ENCODE results near the gene DNAH7. TPM values are rescaled to one million over a fixed set of nuclear protein-coding genes. Genes with fewer than 3 reads are reported as not detected.

Gene DNAH7
- total RNA-seq, 1 donor from 2014 or later = 0.06 TPM

- TF ChIP-seq, protein P1, sequence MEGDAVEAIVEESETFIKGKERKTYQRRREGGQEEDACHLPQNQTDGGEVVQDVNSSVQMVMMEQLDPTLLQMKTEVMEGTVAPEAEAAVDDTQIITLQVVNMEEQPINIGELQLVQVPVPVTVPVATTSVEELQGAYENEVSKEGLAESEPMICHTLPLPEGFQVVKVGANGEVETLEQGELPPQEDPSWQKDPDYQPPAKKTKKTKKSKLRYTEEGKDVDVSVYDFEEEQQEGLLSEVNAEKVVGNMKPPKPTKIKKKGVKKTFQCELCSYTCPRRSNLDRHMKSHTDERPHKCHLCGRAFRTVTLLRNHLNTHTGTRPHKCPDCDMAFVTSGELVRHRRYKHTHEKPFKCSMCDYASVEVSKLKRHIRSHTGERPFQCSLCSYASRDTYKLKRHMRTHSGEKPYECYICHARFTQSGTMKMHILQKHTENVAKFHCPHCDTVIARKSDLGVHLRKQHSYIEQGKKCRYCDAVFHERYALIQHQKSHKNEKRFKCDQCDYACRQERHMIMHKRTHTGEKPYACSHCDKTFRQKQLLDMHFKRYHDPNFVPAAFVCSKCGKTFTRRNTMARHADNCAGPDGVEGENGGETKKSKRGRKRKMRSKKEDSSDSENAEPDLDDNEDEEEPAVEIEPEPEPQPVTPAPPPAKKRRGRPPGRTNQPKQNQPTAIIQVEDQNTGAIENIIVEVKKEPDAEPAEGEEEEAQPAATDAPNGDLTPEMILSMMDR (conservative IDR thresholded peaks at IDR 0.05; ENCODE audit: low read depth, low read length) = no peak
- peak; percentile 38 for DNase-seq (ENCODE audit: low read depth)
- no peak overlapping the region for H3K4me3 ChIP-seq (ENCODE audit: low read depth, low read length)
Measured at GRCh38 chr2:195711478-195711877, 357.2 kb downstream of the DNAH7 start.

- no peak for DNase-seq (ENCODE audit: low read depth)
- H3K4me3 ChIP-seq (ENCODE audit: low read depth, low read length) = no peak overlapping the region
- TF ChIP-seq, protein P1 (conservative IDR thresholded peaks at IDR 0.05; ENCODE audit: low read depth, low read length) = no peak
Measured at GRCh38 chr2:195709901-195710806, 358.5 kb downstream of the DNAH7 start.

- peak; percentile 54 for DNase-seq (ENCODE audit: low read depth)
- TF ChIP-seq, protein P1 (conservative IDR thresholded peaks at IDR 0.05; ENCODE audit: low read depth, low read length) = no peak
- no peak overlapping the region for H3K4me3 ChIP-seq (ENCODE audit: low read depth, low read length)
Measured at GRCh38 chr2:195706161-195706900, 362.3 kb downstream of the DNAH7 start.

GRCh38 chr2:195700480-195700879 is 368.2 kb downstream of the DNAH7 start:
- no peak for DNase-seq (ENCODE audit: low read depth)
- H3K4me3 ChIP-seq (ENCODE audit: low read depth, low read length) = no peak overlapping the region
- TF ChIP-seq, protein P1 (conservative IDR thresholded peaks at IDR 0.05; ENCODE audit: low read depth, low read length) = no peak

- no peak for DNase-seq (ENCODE audit: low read depth)
- TF ChIP-seq, protein P1 (conservative IDR thresholded peaks at IDR 0.05; ENCODE audit: low read depth, low read length) = no peak
- H3K4me3 ChIP-seq (ENCODE audit: low read depth, low read length) = no peak overlapping the region
Measured at GRCh38 chr2:195697681-195698220, 370.9 kb downstream of the DNAH7 start.

DNA sequence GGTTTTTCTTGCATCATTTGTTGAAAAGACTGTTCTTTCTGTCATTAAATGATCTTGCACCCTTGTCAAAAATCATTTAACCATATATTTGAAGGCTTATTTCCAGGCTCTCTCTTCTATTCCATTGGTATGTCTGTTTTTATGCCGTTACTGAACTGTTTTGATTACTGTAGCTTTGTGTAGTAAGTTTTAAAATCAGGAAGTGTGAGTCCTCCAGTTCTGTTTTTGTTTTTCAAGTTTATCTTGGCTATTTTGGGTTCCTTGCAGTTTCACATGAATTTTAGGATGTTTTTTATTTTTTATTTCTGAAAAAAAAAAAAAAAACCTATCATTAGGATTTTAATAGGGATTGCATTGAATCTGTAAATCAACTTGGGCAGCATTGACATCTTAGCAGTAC is 372.6 kb downstream of the DNAH7 start:
- H3K4me3 ChIP-seq (ENCODE audit: low read depth, low read length) = no peak overlapping the region
- no peak for DNase-seq (ENCODE audit: low read depth)
- TF ChIP-seq, protein P1 (conservative IDR thresholded peaks at IDR 0.05; ENCODE audit: low read depth, low read length) = no peak
